Measurements from ENCODE around the gene ZFP69.
"Not testable (repeated sequence)": the region's sequence is repeated elsewhere in the genome, so short reads cannot be mapped to it uniquely, and the experiment has no call there.

ZFP69 gene

GRCh38 chr1:40476924-40477677, at the start of gene ZFP69:
TSS of gene ZFP69 (plus strand) at chr1:40477290. CDS start at chr1:40479362, 2,072 bp downstream.
- DNase-seq, result peak; percentile 70

- no peak for DNase-seq
These were observed 45.7 kb upstream of the ZFP69 start for GRCh38 chr1:40431385-40431784.

- no peak for DNase-seq
These were observed 44.3 kb upstream of the ZFP69 start for GRCh38 chr1:40432644-40433390.

- no peak for DNase-seq
These were observed 41.6 kb upstream of the ZFP69 start for GRCh38 chr1:40435471-40435870.

- no peak for DNase-seq
These were observed 41.2 kb upstream of the ZFP69 start for GRCh38 chr1:40435876-40436275.

GRCh38 chr1:40438391-40439015, 38.6 kb upstream of the ZFP69 start:
- no peak for DNase-seq

GRCh38 chr1:40439247-40439646, 37.8 kb upstream of the ZFP69 start:
- no peak for DNase-seq

- peak; percentile 85 for DNase-seq
These were observed 27.2 kb upstream of the ZFP69 start, which contains the start of gene ZFP69B for GRCh38 chr1:40449684-40450494. TSS of gene ZFP69B (plus strand) at chr1:40450476. CDS start at chr1:40450962, 486 bp downstream.

- peak; percentile 68 for DNase-seq
These were observed 26.4 kb upstream of the ZFP69 start for GRCh38 chr1:40450495-40451237.

- no peak for DNase-seq
These were observed 25.9 kb upstream of the ZFP69 start for GRCh38 chr1:40451238-40451585.

- DNase-seq, result no peak
These were observed 22.2 kb upstream of the ZFP69 start for GRCh38 chr1:40454873-40455272.

GRCh38 chr1:40462956-40463590, 14.0 kb upstream of the ZFP69 start:
- no peak for DNase-seq

GRCh38 chr1:40469327-40469726, 7.8 kb upstream of the ZFP69 start:
- no peak for DNase-seq

- DNase-seq, result no peak
These were observed 1.8 kb upstream of the ZFP69 start for GRCh38 chr1:40475268-40475667.

GRCh38 chr1:40477678-40478053, 576 bp downstream of the ZFP69 start:
- no peak for DNase-seq

- DNase-seq, result no peak
These were observed 1.2 kb downstream of the ZFP69 start for GRCh38 chr1:40478276-40478675.

- DNase-seq, result no peak
These were observed 2.1 kb downstream of the ZFP69 start for GRCh38 chr1:40479156-40479555.

- no peak for DNase-seq
These were observed 18.3 kb downstream of the ZFP69 start for GRCh38 chr1:40495315-40495903.

GRCh38 chr1:40502651-40503050, 25.6 kb downstream of the ZFP69 start:
- DNase-seq, result not testable (repeated sequence)

- DNase-seq, result no peak
These were observed 30.9 kb downstream of the ZFP69 start for GRCh38 chr1:40507973-40508372.
